PC-3 (cell line): Measurements from ENCODE around the gene DNAH3. TPM values are rescaled to one million over a fixed set of nuclear protein-coding genes. Genes with fewer than 3 reads are reported as not detected.

Experiments used
- ATAC-seq: fragments of 200-7000 bp; cut with Tn5 transposase; 2 replicates; pipeline ENCODE4 v1.9.1; 2020; ENCODE audit warnings: mild to moderate bottlenecking, moderate library complexity
- BruUV-seq: library from RNA; stranded (reverse); fragments of 400-500 nt; replicated peaks from 2 replicates; lab custom pipeline; 2021; lab: Mats Ljungman, UMichigan
- CTCF ChIA-PET: fragments of 300-600 bp; sonication (Branson Sonifier 250); formaldehyde crosslinking; loops from one replicate; lab custom pipeline; 2022; ENCODE audit warnings: antibody characterized with exemption; lab: Charles Lee
- POLR2A ChIA-PET: fragments of 300-600 bp; sonication (Branson Sonifier 250); formaldehyde crosslinking; loops from one replicate; lab custom pipeline; 2022; ENCODE audit warnings: antibody characterized with exemption; ENCODE audit not compliant: unreplicated experiment; lab: Charles Lee
- DNase-seq: peaks from one replicate; pipeline ENCODE4 v3.0.0-alpha.2; 2015
- H2AFZ ChIP-seq: fragments of 300-600 bp; sonication (generic); 2 replicates; pipeline ENCODE4 v1.6.0; 2016; ENCODE audit warnings: antibody characterized with exemption, low read length
- H3F3A ChIP-seq: fragments of 300-600 bp; sonication (generic); one replicate; pipeline ENCODE4 v1.6.0; 2017; ENCODE audit warnings: antibody characterized with exemption, low read length, control low read depth, mild to moderate bottlenecking; ENCODE audit not compliant: unreplicated experiment
- H3K27ac ChIP-seq: fragments of 300-600 bp; sonication (generic); 2 replicates; pipeline ENCODE4 v1.5.1; 2016; ENCODE audit warnings: mild to moderate bottlenecking, low read length
- H3K27me3 ChIP-seq: fragments of 300-600 bp; sonication (generic); 2 replicates; pipeline ENCODE4 v1.6.1; 2016; ENCODE audit warnings: low read length, mixed read lengths
- H3K36me3 ChIP-seq: fragments of 300-600 bp; sonication (generic); 2 replicates; pipeline ENCODE4 v1.6.1; 2016; ENCODE audit warnings: low read depth, mixed run types, low read length, mixed read lengths
- H3K4me1 ChIP-seq: fragments of 300-600 bp; sonication (generic); 2 replicates; pipeline ENCODE4 v1.5.1; 2016; ENCODE audit warnings: low read length; ENCODE audit not compliant: insufficient read depth
- H3K4me2 ChIP-seq: fragments of 300-600 bp; sonication (generic); 2 replicates; pipeline ENCODE4 v1.6.0; 2016; ENCODE audit warnings: low read length
- H3K4me3 ChIP-seq: fragments of 300-600 bp; sonication (generic); 2 replicates; pipeline ENCODE4 v1.5.1; 2016; ENCODE audit warnings: mild to moderate bottlenecking, low read length, mixed read lengths
- H3K79me2 ChIP-seq: fragments of 300-600 bp; sonication (generic); 2 replicates; pipeline ENCODE4 v1.6.1; 2017; ENCODE audit warnings: low read length, mixed read lengths
- H3K9ac ChIP-seq: fragments of 300-600 bp; sonication (generic); 2 replicates; pipeline ENCODE4 v1.6.0; 2016; ENCODE audit warnings: mild to moderate bottlenecking, low read length
- H3K9me2 ChIP-seq: fragments of 300-600 bp; sonication (generic); replicated peaks from 2 replicates; pipeline ENCODE4 v1.6.1; 2016; ENCODE audit warnings: mixed run types, low read length, mixed read lengths
- H3K9me3 ChIP-seq: fragments of 300-600 bp; sonication (generic); 2 replicates; pipeline ENCODE4 v1.6.1; 2016; ENCODE audit warnings: low read length, mixed read lengths
- H4K20me1 ChIP-seq: fragments of 300-600 bp; sonication (generic); 2 replicates; pipeline ENCODE4 v1.6.1; 2016; ENCODE audit warnings: low read length, mixed read lengths
- CTCF ChIP-seq: fragments of 300-600 bp; sonication (generic); conservative IDR thresholded peaks from 2 replicates; pipeline ENCODE4 v1.5.1; 2017; ENCODE audit warnings: antibody characterized with exemption, low read depth, mild to moderate bottlenecking, low read length
- EZH2 ChIP-seq: fragments of 300-600 bp; sonication (generic); IDR thresholded peaks from one replicate; pipeline ENCODE4 v1.6.1; 2017; ENCODE audit warnings: antibody characterized with exemption, mild to moderate bottlenecking, low read length; ENCODE audit not compliant: unreplicated experiment
- EZH2phosphoT487 ChIP-seq: fragments of 300-600 bp; sonication (generic); IDR thresholded peaks from 2 replicates; pipeline ENCODE4 v1.6.1; 2018; ENCODE audit warnings: mild to moderate bottlenecking, antibody characterized with exemption, low read length, borderline replicate concordance
- intact Hi-C: fragments of 100-400 bp; cut with micrococcal nuclease; formaldehyde crosslinking; loops from 2 replicates; pipeline ENCODE4 v1.9.0; 2023
- total RNA-seq: library from RNA; depleted of rRNA; stranded (reverse); fragments of >200 nt; gene quantifications from 2 replicates; pipeline ENCODE4 v1.2.3, GENCODE V29; 2014

DNAH3 gene
- total RNA-seq, 1 experiment from 2014 or later: 0.11 TPM

DNA sequence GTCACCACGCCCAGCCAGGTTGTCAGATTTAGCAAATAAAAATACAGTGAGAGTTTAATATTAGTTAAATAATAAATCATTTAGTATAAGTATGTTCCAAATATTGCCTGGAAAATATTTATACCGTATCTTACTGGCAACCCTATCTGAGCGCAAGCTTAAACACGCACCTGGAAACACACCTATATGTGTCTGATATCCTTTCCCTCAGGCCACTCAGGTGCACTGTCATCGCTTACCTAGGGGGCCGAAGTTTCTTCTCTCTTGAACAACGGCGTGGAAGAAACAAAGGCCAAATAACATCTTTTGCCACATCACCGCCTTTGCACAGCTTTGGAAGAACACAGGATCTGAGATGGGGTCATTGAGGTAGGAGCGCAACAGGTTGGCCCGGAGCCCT, 196.1 kb downstream of the DNAH3 start:
- Histone ChIP-seq H3K9ac (no peak overlapping the region), H3K4me3 (no peak overlapping the region), H3K9me3 (no peaks in the 10 kb centered on the region), H3K27me3 (no peaks in the 10 kb centered on the region), H2AFZ (no peak overlapping the region), H3F3A (no peaks in the 10 kb centered on the region), H3K79me2 (no peaks in the 10 kb centered on the region), H3K4me2 (no peak overlapping the region), H3K27ac (no peak overlapping the region), H3K4me1 (no peaks in the 10 kb centered on the region), H3K9me2 (no peaks in the 10 kb centered on the region), H4K20me1 (no peaks in the 10 kb centered on the region), H3K36me3 (no peaks in the 10 kb centered on the region)
- intact Hi-C loops: no loop called here
- TF ChIP-seq EZH2phosphoT487 (no peak), EZH2 (no peak), CTCF (no peak)
- CTCF ChIA-PET: no interaction called here
- no peak for ATAC-seq
- POLR2A ChIA-PET: no interaction called here
- no peak for DNase-seq
- BruUV-seq: no TSS peak

DNA sequence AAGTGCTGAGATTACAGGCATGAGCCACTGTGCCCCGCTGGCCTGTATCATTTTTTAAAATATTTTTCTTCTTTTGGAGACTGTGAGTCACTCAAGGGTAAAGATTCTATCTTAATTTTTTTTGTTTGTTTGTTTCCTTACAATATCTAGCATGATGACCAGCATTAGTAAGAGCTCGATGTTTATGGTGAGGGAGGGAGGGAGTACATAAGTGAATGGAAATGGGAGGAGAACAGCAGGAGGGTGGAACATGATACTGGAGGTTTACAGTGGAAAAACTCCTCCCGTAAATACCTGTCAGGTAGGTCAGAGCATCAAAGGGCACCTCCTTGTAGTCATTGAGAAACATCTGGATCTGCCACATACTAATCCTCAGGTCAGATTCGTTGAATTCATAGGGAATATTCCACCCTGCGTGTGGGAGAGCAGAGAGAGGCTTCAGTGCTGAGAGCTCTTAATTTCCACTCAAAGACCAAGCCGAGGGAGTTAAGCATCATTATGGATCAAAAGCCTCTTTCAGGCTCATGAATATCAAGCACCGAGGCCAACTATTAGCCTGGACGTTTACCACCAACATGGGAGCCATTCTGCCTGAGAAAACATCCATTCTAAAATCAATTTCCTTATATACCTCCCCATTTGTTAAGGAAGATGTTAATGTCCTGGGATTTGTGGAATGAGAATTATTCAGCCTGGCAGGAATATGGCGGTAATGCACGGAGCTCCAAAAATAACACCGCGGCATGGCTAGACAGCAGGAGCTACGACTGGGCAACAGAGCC, 198.3 kb downstream of the DNAH3 start:
- Histone ChIP-seq H3K27me3 (no peaks in the 10 kb centered on the region), H3K4me2 (no peak overlapping the region), H3F3A (no peaks in the 10 kb centered on the region), H3K9me2 (no peaks in the 10 kb centered on the region), H3K79me2 (no peaks in the 10 kb centered on the region), H2AFZ (no peak overlapping the region), H3K4me1 (no peaks in the 10 kb centered on the region), H3K27ac (no peak overlapping the region), H3K4me3 (no peak overlapping the region), H3K9ac (no peak overlapping the region), H3K9me3 (no peaks in the 10 kb centered on the region), H4K20me1 (no peaks in the 10 kb centered on the region), H3K36me3 (no peaks in the 10 kb centered on the region)
- ATAC-seq: peak; percentile 63
- intact Hi-C loops: no loop called here
- CTCF ChIA-PET: no interaction called here
- DNase-seq: peak; percentile 58
- POLR2A ChIA-PET: no interaction called here
- TF ChIP-seq EZH2 (no peak), EZH2phosphoT487 (no peak), CTCF (no peak)
- BruUV-seq: no TSS peak

DNA sequence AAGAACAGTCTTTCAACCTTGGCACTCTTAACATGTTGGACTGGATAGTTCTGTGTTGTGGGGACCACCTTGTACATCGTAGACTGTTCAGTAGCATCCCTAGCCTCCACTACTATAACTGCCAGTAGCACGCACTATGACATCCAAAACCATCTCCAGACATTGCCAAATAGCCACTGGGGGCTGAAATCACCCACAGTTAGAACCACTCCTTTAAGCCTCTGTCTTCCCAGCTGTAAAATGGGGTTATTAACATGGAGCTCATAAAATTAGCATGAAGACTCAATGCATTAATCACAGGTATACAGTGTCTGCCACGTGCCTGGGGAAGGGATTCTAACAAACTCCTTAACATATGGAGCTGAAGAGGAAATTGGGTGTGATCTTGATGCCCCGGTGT, 200.4 kb downstream of the DNAH3 start:
- no TSS peak for BruUV-seq
- no peaks in the 10 kb centered on the region for H4K20me1 ChIP-seq
- no peak overlapping the region for H3K4me2 ChIP-seq
- no peaks in the 10 kb centered on the region for H3K27me3 ChIP-seq
- H3F3A ChIP-seq: no peaks in the 10 kb centered on the region
- H3K4me1 ChIP-seq: no peaks in the 10 kb centered on the region
- CTCF ChIA-PET: no interaction called here
- no peak overlapping the region for H3K4me3 ChIP-seq
- H2AFZ ChIP-seq: no peak overlapping the region
- intact Hi-C loops: no loop called here
- DNase-seq: no peak
- H3K79me2 ChIP-seq: no peaks in the 10 kb centered on the region
- POLR2A ChIA-PET: no interaction called here
- H3K27ac ChIP-seq: no peak overlapping the region
- TF ChIP-seq EZH2: no peak
- TF ChIP-seq CTCF: no peak
- no peak for TF ChIP-seq EZH2phosphoT487
- H3K9me3 ChIP-seq: no peaks in the 10 kb centered on the region
- H3K36me3 ChIP-seq: no peaks in the 10 kb centered on the region
- no peak overlapping the region for H3K9ac ChIP-seq
- ATAC-seq: no peak
- no peaks in the 10 kb centered on the region for H3K9me2 ChIP-seq
